Omental fat pad (tissue), 4 donors: Measurements from ENCODE around the gene PAH. TPM values are rescaled to one million over a fixed set of nuclear protein-coding genes. Genes with fewer than 3 reads are reported as not detected.
"Not testable (repeated sequence)": the region's sequence is repeated elsewhere in the genome, so short reads cannot be mapped to it uniquely, and the experiment has no call there.

Experiments
- ATAC-seq: fragments of 150-250 bp; one replicate; pipeline ENCODE4 v1.9.1; 2016; ENCODE audit warnings: mild to moderate bottlenecking, moderate library complexity; ENCODE audit not compliant: low FRiP score
- DNase-seq: peaks from one replicate; pipeline ENCODE4 v3.0.0-alpha.2; 2019; ENCODE audit warnings: low spot score
- CTCF ChIP-seq, 3 donors: fragments of 450-650 bp; IDR thresholded peaks; one replicate each; pipeline ENCODE4 v1.5.1; 2016 to 2017; ENCODE audit warnings: antibody characterized with exemption in 3 of 3, mild to moderate bottlenecking in 3 of 3, moderate library complexity in 2 of 3
- total RNA-seq, 4 donors: library from RNA; depleted of rRNA; stranded (reverse); fragments of >200 nt; gene quantifications; one replicate each; pipeline ENCODE4 v1.1.0, GENCODE V29; 2016

PAH gene
- total RNA-seq, 4 donors from 2014 or later = 0.74 TPM; not detected in 3

GRCh38 chr12:102849722-102850447 is 67.2 kb downstream of the PAH start:
- ATAC-seq (no peak), DNase-seq (no peak)

GRCh38 chr12:102848832-102849231 is 68.2 kb downstream of the PAH start:
- ATAC-seq (no peak), DNase-seq (no peak)
- no peak for TF ChIP-seq CTCF (IDR thresholded peaks at IDR 0.05)

More at GRCh38 chr12:102849722-102850447, 67.2 kb downstream of the PAH start:
- TF ChIP-seq CTCF (IDR thresholded peaks at IDR 0.05) = no peak

GRCh38 chr12:102847131-102847530 is 69.9 kb downstream of the PAH start:
- ATAC-seq (no peak), DNase-seq (no peak)
- TF ChIP-seq CTCF (IDR thresholded peaks at IDR 0.05) = no peak

GRCh38 chr12:102833687-102834441 is 83.2 kb downstream of the PAH start:
- no peak for ATAC-seq
- no peak for DNase-seq
- no peak for TF ChIP-seq CTCF (IDR thresholded peaks at IDR 0.05)

- ATAC-seq, DNase-seq: not testable (repeated sequence)
Observed at GRCh38 chr12:102832826-102833225, 84.2 kb downstream of the PAH start.

- ATAC-seq (no peak), DNase-seq (no peak)
- TF ChIP-seq CTCF (IDR thresholded peaks at IDR 0.05) = no peak
Observed at GRCh38 chr12:102824218-102824835, 92.7 kb downstream of the PAH start.

GRCh38 chr12:102821149-102821548 is 95.9 kb downstream of the PAH start:
- ATAC-seq = no peak
- TF ChIP-seq CTCF (IDR thresholded peaks at IDR 0.05) = no peak

More at GRCh38 chr12:102821149-102821548, 95.9 kb downstream of the PAH start:
- DNase-seq = no peak
